Measurements from ENCODE around the gene SLC39A3. TPM values are rescaled to one million over a fixed set of nuclear protein-coding genes. Genes with fewer than 3 reads are reported as not detected.

Gene SLC39A3
- total RNA-seq, 1 donor from 2014 or later = 34.3 TPM

DNA sequence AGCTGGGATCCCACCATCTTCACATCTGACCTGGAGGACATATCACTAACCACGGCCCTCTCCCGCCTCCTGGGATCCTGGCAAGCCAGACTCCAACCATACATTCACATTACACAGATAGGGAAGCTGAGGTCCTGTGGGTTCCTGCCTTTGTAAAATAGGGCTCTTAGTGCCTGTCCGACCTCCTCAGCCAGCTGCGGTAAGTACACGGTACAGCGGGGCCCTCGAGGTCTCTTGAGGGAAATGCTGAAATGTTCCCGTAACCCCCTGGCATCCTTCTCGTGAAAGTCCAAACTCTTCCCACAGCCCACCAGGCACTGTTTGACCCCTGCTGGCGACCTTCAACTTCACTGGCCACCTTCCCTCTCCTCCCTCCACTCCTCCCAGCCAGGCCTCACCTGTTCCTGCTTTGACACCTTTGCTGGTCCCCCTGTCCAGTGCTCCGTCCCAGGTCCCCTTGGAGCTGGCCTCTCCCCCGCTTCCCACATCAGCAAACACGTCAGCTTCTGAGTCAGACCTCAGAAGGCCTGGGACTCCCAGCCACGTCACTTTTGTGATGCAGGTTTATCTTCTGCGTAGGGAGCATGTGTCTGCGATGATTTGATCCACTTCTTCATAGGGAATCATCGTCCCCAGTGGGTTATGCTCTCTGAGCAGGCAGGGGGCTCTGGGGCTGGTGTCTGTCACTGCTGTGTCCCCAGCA, 28.5 kb downstream of the SLC39A3 start:
- ChIA-PET POLR2A (interaction anchor here (0.6 to 4.3 kb wide), 11 partner anchors 9 to 1303 kb away, joined by 3 to 94 read pairs (median 11); partner anchors contain the start of genes GADD45B, GNG7 and SLC39A3), CTCF (interaction anchor here (0.8 to 1.7 kb wide), 4 partner anchors 11 to 63 kb away, joined by 3 to 8 read pairs (median 4); no protein-coding TSS in a partner anchor)
- Mint-ChIP-seq H3K36me3 (ENCODE audit: low read depth) (peaks cover 7% of the 10 kb centered on the region), H3K9me3 (peaks cover 9% of the 10 kb centered on the region), H3K27ac (peak overlapping the region; percentile 87), H3K4me1 (peaks cover 39% of the 10 kb centered on the region), H3K4me3 (peak overlapping the region; percentile 66), H3K27me3 (no peaks in the 10 kb centered on the region)
- intact Hi-C loops (cut with micrococcal nuclease) = loop anchor here (1.0 to 2.0 kb wide), 2 partner anchors 9 to 17 kb away; no protein-coding TSS in a partner anchor
- TF ChIP-seq, protein P1, sequence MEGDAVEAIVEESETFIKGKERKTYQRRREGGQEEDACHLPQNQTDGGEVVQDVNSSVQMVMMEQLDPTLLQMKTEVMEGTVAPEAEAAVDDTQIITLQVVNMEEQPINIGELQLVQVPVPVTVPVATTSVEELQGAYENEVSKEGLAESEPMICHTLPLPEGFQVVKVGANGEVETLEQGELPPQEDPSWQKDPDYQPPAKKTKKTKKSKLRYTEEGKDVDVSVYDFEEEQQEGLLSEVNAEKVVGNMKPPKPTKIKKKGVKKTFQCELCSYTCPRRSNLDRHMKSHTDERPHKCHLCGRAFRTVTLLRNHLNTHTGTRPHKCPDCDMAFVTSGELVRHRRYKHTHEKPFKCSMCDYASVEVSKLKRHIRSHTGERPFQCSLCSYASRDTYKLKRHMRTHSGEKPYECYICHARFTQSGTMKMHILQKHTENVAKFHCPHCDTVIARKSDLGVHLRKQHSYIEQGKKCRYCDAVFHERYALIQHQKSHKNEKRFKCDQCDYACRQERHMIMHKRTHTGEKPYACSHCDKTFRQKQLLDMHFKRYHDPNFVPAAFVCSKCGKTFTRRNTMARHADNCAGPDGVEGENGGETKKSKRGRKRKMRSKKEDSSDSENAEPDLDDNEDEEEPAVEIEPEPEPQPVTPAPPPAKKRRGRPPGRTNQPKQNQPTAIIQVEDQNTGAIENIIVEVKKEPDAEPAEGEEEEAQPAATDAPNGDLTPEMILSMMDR (IDR thresholded peaks at IDR 0.05) = no peak
- no peak for DNase-seq
- peak; percentile 5 for ATAC-seq (ENCODE audit: low read depth)

GRCh38 chr19:2706251-2706650, 33.6 kb downstream of the SLC39A3 start:
- H3K27ac Mint-ChIP-seq = no peak overlapping the region
- ATAC-seq (ENCODE audit: low read depth) (no peak), DNase-seq (no peak)
- no peak overlapping the region for H3K4me3 Mint-ChIP-seq
- POLR2A ChIA-PET = interaction anchor here (0.7 to 1.3 kb wide), 4 partner anchors 14 to 44 kb away, joined by 3 to 12 read pairs (median 4); no protein-coding TSS in a partner anchor
- H3K27me3 Mint-ChIP-seq = no peaks in the 10 kb centered on the region
- TF ChIP-seq, protein P1 (IDR thresholded peaks at IDR 0.05) = no peak
- H3K36me3 Mint-ChIP-seq (ENCODE audit: low read depth) = peaks cover 2% of the 10 kb centered on the region
- CTCF ChIA-PET = no interaction called here
- intact Hi-C loops (cut with micrococcal nuclease) = no loop called here
- H3K9me3 Mint-ChIP-seq = no peaks in the 10 kb centered on the region
- peaks cover 34% of the 10 kb centered on the region for H3K4me1 Mint-ChIP-seq

- Mint-ChIP-seq H3K36me3 (ENCODE audit: low read depth) (peaks cover 8% of the 10 kb centered on the region), H3K9me3 (no peaks in the 10 kb centered on the region), H3K4me1 (peaks cover 39% of the 10 kb centered on the region), H3K4me3 (no peak overlapping the region), H3K27ac (no peak overlapping the region), H3K27me3 (no peaks in the 10 kb centered on the region)
- no peak for ATAC-seq (ENCODE audit: low read depth)
- ChIA-PET POLR2A (interaction anchor here (1.6 to 7.9 kb wide), 4 partner anchors 7 to 228 kb away, joined by 7 to 176 read pairs (median 50); partner anchors contain the start of genes GADD45B and SLC39A3), CTCF (no interaction called here)
- DNase-seq = no peak
- TF ChIP-seq, protein P1 (IDR thresholded peaks at IDR 0.05) = no peak
- intact Hi-C loops (cut with micrococcal nuclease) = no loop called here
These were observed 36.1 kb downstream of the SLC39A3 start for GRCh38 chr19:2703691-2704216.

- TF ChIP-seq, protein P1 (IDR thresholded peaks at IDR 0.05) = no peak
- intact Hi-C loops (cut with micrococcal nuclease) = no loop called here
- DNase-seq (no peak), ATAC-seq (ENCODE audit: low read depth) (no peak)
- Mint-ChIP-seq H3K27ac (peak overlapping the region; percentile 65), H3K27me3 (no peaks in the 10 kb centered on the region), H3K9me3 (no peaks in the 10 kb centered on the region), H3K4me3 (peak overlapping the region; percentile 74), H3K36me3 (ENCODE audit: low read depth) (peaks cover 11% of the 10 kb centered on the region), H3K4me1 (peaks cover 46% of the 10 kb centered on the region)
- ChIA-PET CTCF (no interaction called here), POLR2A (interaction anchor here (1.4 to 7.9 kb wide), 7 partner anchors 8 to 227 kb away, joined by 5 to 176 read pairs (median 7); partner anchors contain the start of genes GADD45B and SLC39A3)
These were observed 36.8 kb downstream of the SLC39A3 start for GRCh38 chr19:2703077-2703437.

All from activated B cell treated with CpG ODN at 0.5 μM for 24 hours (primary cell).